IPS-NIHi7 (cell line): Measurements from ENCODE around the gene ARHGAP15.
A peak's percentile ranks its signal among the peaks of the same experiment; 100 is the strongest.

Experiments
- DNase-seq: peaks from one replicate; pipeline ENCODE4 v3.0.0; 2012; ENCODE audit warnings: mixed read lengths; ENCODE audit errors: extremely low spot score

Gene ARHGAP15

GRCh38 chr2:143144813-143145455, 15.7 kb downstream of the ARHGAP15 start:
- no peak for DNase-seq

- DNase-seq = no peak
Observed at GRCh38 chr2:143146366-143146765, 17.1 kb downstream of the ARHGAP15 start.

GRCh38 chr2:143146815-143147530, 17.8 kb downstream of the ARHGAP15 start:
- no peak for DNase-seq

GRCh38 chr2:143148011-143148410, 18.8 kb downstream of the ARHGAP15 start:
- no peak for DNase-seq

GRCh38 chr2:143148757-143149156, 19.5 kb downstream of the ARHGAP15 start:
- DNase-seq = no peak

- DNase-seq = no peak
Observed at GRCh38 chr2:143150287-143150686, 21.1 kb downstream of the ARHGAP15 start.

GRCh38 chr2:143151111-143151752, 22.0 kb downstream of the ARHGAP15 start:
- DNase-seq = no peak

GRCh38 chr2:143152219-143152618, 23.0 kb downstream of the ARHGAP15 start:
- no peak for DNase-seq

- no peak for DNase-seq
Observed at GRCh38 chr2:143152637-143153036, 23.4 kb downstream of the ARHGAP15 start.

- no peak for DNase-seq
Observed at GRCh38 chr2:143155661-143156060, 26.4 kb downstream of the ARHGAP15 start.

- no peak for DNase-seq
Observed at GRCh38 chr2:143157001-143157400, 27.8 kb downstream of the ARHGAP15 start.

GRCh38 chr2:143157418-143157817, 28.2 kb downstream of the ARHGAP15 start:
- DNase-seq = no peak

GRCh38 chr2:143158098-143158497, 28.9 kb downstream of the ARHGAP15 start:
- no peak for DNase-seq

GRCh38 chr2:143158551-143159485, 29.6 kb downstream of the ARHGAP15 start:
- DNase-seq = no peak

- no peak for DNase-seq
Observed at GRCh38 chr2:143159486-143159840, 30.2 kb downstream of the ARHGAP15 start.

- no peak for DNase-seq
Observed at GRCh38 chr2:143160732-143161707, 31.8 kb downstream of the ARHGAP15 start.

- peak; percentile 36 for DNase-seq
Observed at GRCh38 chr2:143162123-143162837, 33.1 kb downstream of the ARHGAP15 start.

- DNase-seq = no peak
Observed at GRCh38 chr2:143162997-143163396, 33.8 kb downstream of the ARHGAP15 start.

- no peak for DNase-seq
Observed at GRCh38 chr2:143163499-143163898, 34.3 kb downstream of the ARHGAP15 start.

- no peak for DNase-seq
Observed at GRCh38 chr2:143165291-143165690, 36.1 kb downstream of the ARHGAP15 start.
